Common myeloid progenitor, CD34-positive (primary cell): ENCODE results near the gene ALX4.

Experiments
- CTCF ChIA-PET: fragments of 350-600 bp; sonication (Branson Sonifier 250); formaldehyde crosslinking; loops from one replicate; lab custom pipeline; 2021; ENCODE audit warnings: antibody characterized with exemption; lab: Charles Lee
- POLR2A ChIA-PET: fragments of 350-600 bp; sonication (Branson Sonifier 250); formaldehyde crosslinking; loops from one replicate; lab custom pipeline; 2021; ENCODE audit warnings: antibody characterized with exemption; lab: Charles Lee
- DNase-seq, 3 donors: peaks; one replicate each; pipeline versions ENCODE4 v3.0.0 to v3.0.0-alpha.2; 2013
- H3K27ac ChIP-seq, 2 experiments: 1 replicate in 1 of 2; 2 replicates in 1 of 2; pipeline ENCODE4 v1.7.0; 2013; ENCODE audit warnings: inconsistent platforms in 2 of 2, low read length in 2 of 2, mild to moderate bottlenecking in 2 of 2, low read depth in 1 of 2, moderate library complexity in 1 of 2; ENCODE audit not compliant: severe bottlenecking in 2 of 2, insufficient read depth in 1 of 2, poor library complexity in 1 of 2
- H3K27me3 ChIP-seq, 5 experiments: replicated peaks in 2 of 5; 1 replicate in 3 of 5; 2 replicates in 2 of 5; pipeline versions ENCODE4 v1.6.1 to v1.7.0; 2013; ENCODE audit warnings: low read length in 4 of 5, mild to moderate bottlenecking in 2 of 5, moderate library complexity in 2 of 5, inconsistent platforms in 1 of 5; ENCODE audit not compliant: insufficient read depth in 5 of 5, control insufficient read depth in 4 of 5
- H3K36me3 ChIP-seq, 4 experiments: 1 replicate in 2 of 4; 2 replicates in 2 of 4; pipeline versions ENCODE4 v1.6.1 to v1.7.0; 2013; ENCODE audit warnings: low read length in 3 of 4, control low read depth in 1 of 4, mild to moderate bottlenecking in 1 of 4; ENCODE audit not compliant: control insufficient read depth in 4 of 4, insufficient read depth in 4 of 4
- H3K4me1 ChIP-seq, 4 experiments: 1 replicate in 3 of 4; 2 replicates in 1 of 4; pipeline versions ENCODE4 v1.6.1 to v1.7.1; 2013; ENCODE audit warnings: low read length in 3 of 4, mild to moderate bottlenecking in 3 of 4, control low read depth in 1 of 4, inconsistent platforms in 1 of 4, moderate library complexity in 1 of 4; ENCODE audit not compliant: control insufficient read depth in 4 of 4, insufficient read depth in 4 of 4; ENCODE audit errors: control extremely low read depth in 1 of 4
- H3K4me3 ChIP-seq, 7 experiments: 1 replicate in 4 of 7; 2 replicates in 3 of 7; pipeline versions ENCODE4 v1.5.1 to v1.7.0; 2013; ENCODE audit warnings: mild to moderate bottlenecking in 7 of 7, low read length in 6 of 7, moderate library complexity in 6 of 7, inconsistent platforms in 2 of 7, low read depth in 2 of 7, control low read depth in 1 of 7; ENCODE audit not compliant: insufficient read depth in 4 of 7, control insufficient read depth in 1 of 7; ENCODE audit errors: extremely low read depth in 1 of 7
- H3K9me3 ChIP-seq, 5 experiments: 1 replicate in 4 of 5; 2 replicates in 1 of 5; pipeline versions ENCODE4 v1.6.1 to v1.7.1; 2013; ENCODE audit warnings: low read length in 4 of 5, mild to moderate bottlenecking in 2 of 5, inconsistent platforms in 1 of 5, low read depth in 1 of 5, moderate library complexity in 1 of 5; ENCODE audit not compliant: control insufficient read depth in 4 of 5, insufficient read depth in 2 of 5; ENCODE audit errors: control extremely low read depth in 1 of 5
- WGBS: methylation state at CpG from one replicate; pipeline ENCODE4 v1.1.5; 2013; ENCODE audit not compliant: insufficient coverage; 5-methylcytosine and 5-hydroxymethylcytosine counted together

The ALX4 gene

GRCh38 chr11:44324222-44324621 lies 14.3 kb upstream of the ALX4 start:
- H3K36me3 ChIP-seq: no peaks in the 10 kb centered on the region
- no peak overlapping the region for H3K27ac ChIP-seq
- H3K4me1 ChIP-seq: peaks cover 0 to 10% (median 7%) of the 10 kb centered on the region in 4 experiments
- no peaks in the 10 kb centered on the region for H3K9me3 ChIP-seq
- ChIA-PET CTCF (interaction anchor here (2.0 kb wide), 1 partner anchor 16 kb away, joined by 6 read pairs; no protein-coding TSS in a partner anchor), POLR2A (no interaction called here)
- DNase-seq: no peak
- H3K27me3 ChIP-seq: peaks cover 8 to 100% (median 72%) of the 10 kb centered on the region in 5 experiments
- no peak overlapping the region for H3K4me3 ChIP-seq
- WGBS: 60% methylated on average over 1 of the region's 1 CpG

- no peaks in the 10 kb centered on the region for H3K9me3 ChIP-seq
- peaks cover 8 to 100% (median 66%) of the 10 kb centered on the region in 5 experiments for H3K27me3 ChIP-seq
- H3K4me1 ChIP-seq: peaks cover 0 to 12% (median 7%) of the 10 kb centered on the region in 4 experiments
- DNase-seq: no peak
- ChIA-PET POLR2A (no interaction called here), CTCF (interaction anchor here (0.6 to 1.4 kb wide), 3 partner anchors 9 to 950 kb away, joined by 3 to 4 read pairs (median 3); no protein-coding TSS in a partner anchor)
- H3K36me3 ChIP-seq: no peaks in the 10 kb centered on the region
- H3K4me3 ChIP-seq: no peak overlapping the region
- H3K27ac ChIP-seq: no peak overlapping the region
- WGBS: 15% methylated on average over 6 of the region's 6 CpGs
These were observed 12.3 kb upstream of the ALX4 start for GRCh38 chr11:44322243-44322642.

DNA sequence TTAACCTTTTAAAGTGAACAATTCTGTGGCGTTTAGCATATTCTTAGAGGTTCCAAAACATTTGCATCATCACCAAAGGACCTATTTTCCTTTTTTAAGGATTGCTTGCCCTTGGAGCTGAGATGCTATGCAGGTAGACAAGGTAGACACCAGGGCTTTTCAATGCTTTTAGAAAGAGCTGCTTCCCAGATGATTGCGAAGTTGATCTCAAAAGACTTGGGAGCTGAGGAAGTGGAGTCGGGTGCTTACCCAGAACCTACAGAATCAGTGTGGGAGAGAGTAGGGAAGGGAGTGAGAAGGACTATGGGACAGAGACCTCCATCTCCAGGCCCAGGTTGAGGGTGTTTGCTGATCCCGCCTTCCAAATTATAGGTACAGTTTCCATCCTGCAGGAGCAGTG lies 11.1 kb upstream of the ALX4 start:
- DNase-seq: no peak
- POLR2A ChIA-PET: no interaction called here
- 0% methylated on average over 1 of the region's 4 CpGs for WGBS
- no peaks in the 10 kb centered on the region for H3K9me3 ChIP-seq
- no peak overlapping the region for H3K27ac ChIP-seq
- H3K4me3 ChIP-seq: no peak overlapping the region
- no peaks in the 10 kb centered on the region for H3K36me3 ChIP-seq
- H3K4me1 ChIP-seq: peaks cover 0 to 23% (median 18%) of the 10 kb centered on the region in 4 experiments
- peaks cover 8 to 100% (median 65%) of the 10 kb centered on the region in 5 experiments for H3K27me3 ChIP-seq
- CTCF ChIA-PET: interaction anchor here (0.9 to 1.4 kb wide), 3 partner anchors 11 to 33 kb away, joined by 3 to 4 read pairs (median 3); no protein-coding TSS in a partner anchor

DNA sequence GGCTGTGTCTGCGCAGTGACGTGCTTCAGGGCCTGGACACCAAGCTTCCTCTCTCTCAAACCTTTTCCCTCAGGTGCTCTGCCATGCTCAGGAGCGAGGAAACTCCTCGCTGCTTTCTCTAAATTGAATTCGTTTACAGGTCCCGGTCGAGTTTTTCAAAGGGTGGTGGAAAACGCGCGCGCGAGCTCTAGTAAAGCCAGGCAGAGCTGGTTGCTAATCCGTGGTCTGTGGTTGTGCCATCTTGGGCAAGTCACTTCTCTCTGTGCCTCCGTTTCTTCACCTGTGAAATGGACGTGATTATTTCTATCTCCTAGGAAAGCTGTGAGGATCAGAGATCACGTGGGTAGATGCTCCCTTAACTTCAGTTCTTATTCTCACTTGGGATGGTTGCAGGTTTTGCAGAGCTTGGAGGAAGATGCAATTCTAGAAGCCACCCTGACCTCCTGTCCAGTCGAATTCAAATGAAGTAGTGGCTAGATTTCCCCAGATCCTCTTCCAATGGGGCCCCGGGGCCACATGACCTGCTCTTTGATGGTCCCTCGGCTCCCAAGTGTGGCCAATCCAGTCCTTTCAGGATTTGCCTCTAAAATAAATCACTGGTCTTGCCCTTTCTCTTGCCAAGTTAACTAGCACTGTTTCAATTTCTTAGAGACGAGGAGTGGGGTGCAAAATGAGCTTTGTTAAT lies 10.5 kb upstream of the ALX4 start:
- DNase-seq: peak in 1 of 3 donors; percentile 8
- H3K4me1 ChIP-seq: peaks cover 0 to 25% (median 20%) of the 10 kb centered on the region in 4 experiments
- ChIA-PET POLR2A (no interaction called here), CTCF (interaction anchor here (1.2 to 1.4 kb wide), 2 partner anchors 12 to 25 kb away, joined by 3 to 4 read pairs; no protein-coding TSS in a partner anchor)
- H3K36me3 ChIP-seq: no peaks in the 10 kb centered on the region
- H3K4me3 ChIP-seq: no peak overlapping the region
- H3K9me3 ChIP-seq: no peaks in the 10 kb centered on the region
- H3K27me3 ChIP-seq: peaks cover 12 to 100% (median 71%) of the 10 kb centered on the region in 5 experiments
- WGBS: 7% methylated on average over 20 of the region's 20 CpGs
- H3K27ac ChIP-seq: no peak overlapping the region

GRCh38 chr11:44319552-44320288 lies 9.8 kb upstream of the ALX4 start:
- DNase-seq: peak in 1 of 3 donors; percentile 44
- WGBS: 0% methylated on average over 26 of the region's 53 CpGs
- CTCF ChIA-PET: interaction anchor here (1.4 kb wide), 1 partner anchor 12 kb away, joined by 3 read pairs; no protein-coding TSS in a partner anchor
- H3K36me3 ChIP-seq: no peaks in the 10 kb centered on the region
- H3K4me1 ChIP-seq: peaks cover 0 to 25% (median 20%) of the 10 kb centered on the region in 4 experiments
- no peaks in the 10 kb centered on the region for H3K9me3 ChIP-seq
- peaks cover 12 to 100% (median 71%) of the 10 kb centered on the region in 5 experiments for H3K27me3 ChIP-seq
- peak overlapping the region in 2 of 7 experiments; percentile 17 to 28 for H3K4me3 ChIP-seq
- H3K27ac ChIP-seq: no peak overlapping the region
- POLR2A ChIA-PET: no interaction called here

- Histone ChIP-seq H3K4me1 (peaks cover 0 to 25% (median 20%) of the 10 kb centered on the region in 4 experiments), H3K4me3 (no peak overlapping the region)
These were observed 9.2 kb upstream of the ALX4 start for GRCh38 chr11:44319170-44319551.

More at GRCh38 chr11:44319170-44319551, 9.2 kb upstream of the ALX4 start:
- ChIA-PET POLR2A (no interaction called here), CTCF (no interaction called here)
- 13% methylated on average over 3 of the region's 15 CpGs for WGBS
- Histone ChIP-seq H3K27me3 (peaks cover 12 to 100% (median 69%) of the 10 kb centered on the region in 5 experiments), H3K27ac (no peak overlapping the region), H3K36me3 (no peaks in the 10 kb centered on the region), H3K9me3 (no peaks in the 10 kb centered on the region)
- peak in 1 of 3 donors; percentile 31 for DNase-seq
